ENCODE data around the gene CAPN9.

The CAPN9 gene

DNA sequence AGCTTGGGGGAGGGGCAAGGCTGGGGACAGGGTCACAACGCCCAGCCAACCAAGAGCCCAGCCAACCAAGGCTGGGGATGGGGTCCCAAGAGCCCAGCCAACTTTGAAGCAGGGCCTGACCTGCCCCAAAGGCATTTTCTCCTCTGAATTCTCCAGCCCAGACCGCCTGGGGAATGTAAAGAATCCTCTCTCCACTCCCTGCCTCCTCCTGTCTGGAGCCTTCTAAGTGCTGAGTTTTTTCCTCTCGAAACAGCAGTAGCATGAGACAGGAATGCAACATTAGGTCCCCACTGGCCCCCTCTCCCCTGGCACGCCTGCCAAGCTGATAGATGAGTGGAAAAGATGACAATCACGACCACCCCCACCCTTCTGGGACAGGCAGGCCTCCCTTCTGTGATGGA lies 104.1 kb downstream of the CAPN9 start:
- DNase-seq (ENCODE audit: low spot score): no peak
